NT2/D1 (cell line): ENCODE data around the gene ADAMTS20.

Source experiments
- DNase-seq: peaks from one replicate; pipeline ENCODE4 v3.0.0-alpha.2; 2011; ENCODE audit warnings: low read depth, low spot score
- H3K27me3 ChIP-seq: 2 replicates; pipeline ENCODE4 v1.6.0; 2011; ENCODE audit warnings: mild to moderate bottlenecking; ENCODE audit not compliant: insufficient read length, insufficient read depth
- H3K36me3 ChIP-seq: 2 replicates; pipeline ENCODE4 v1.6.1; 2011; ENCODE audit warnings: mild to moderate bottlenecking, low read length, mixed read lengths; ENCODE audit not compliant: insufficient read depth, insufficient read length
- H3K4me1 ChIP-seq: 2 replicates; pipeline ENCODE4 v1.5.1; 2011; ENCODE audit not compliant: insufficient read depth, insufficient read length
- H3K4me3 ChIP-seq: 2 replicates; pipeline ENCODE4 v1.5.1; 2011; ENCODE audit warnings: low read depth; ENCODE audit not compliant: insufficient read length
- H3K9ac ChIP-seq: 2 replicates; pipeline ENCODE4 v1.6.0; 2011; ENCODE audit warnings: low read depth; ENCODE audit not compliant: insufficient read length
- H3K9me3 ChIP-seq: 2 replicates; pipeline ENCODE4 v1.5.1; 2011; ENCODE audit warnings: mild to moderate bottlenecking, low read length; ENCODE audit not compliant: insufficient read depth
- SUZ12 ChIP-seq: IDR thresholded peaks from 2 replicates; pipeline ENCODE4 v1.6.1; 2011; ENCODE audit not compliant: insufficient read length, insufficient read depth; ENCODE audit errors: extremely low read depth
- YY1 ChIP-seq: IDR thresholded peaks from 2 replicates; pipeline ENCODE4 v1.6.1; 2011; ENCODE audit not compliant: insufficient read length, insufficient read depth
- ZNF274 ChIP-seq: IDR thresholded peaks from 2 replicates; pipeline ENCODE4 v1.6.1; 2011; ENCODE audit warnings: mild to moderate bottlenecking, low read depth, low read length

Gene ADAMTS20, protein sequence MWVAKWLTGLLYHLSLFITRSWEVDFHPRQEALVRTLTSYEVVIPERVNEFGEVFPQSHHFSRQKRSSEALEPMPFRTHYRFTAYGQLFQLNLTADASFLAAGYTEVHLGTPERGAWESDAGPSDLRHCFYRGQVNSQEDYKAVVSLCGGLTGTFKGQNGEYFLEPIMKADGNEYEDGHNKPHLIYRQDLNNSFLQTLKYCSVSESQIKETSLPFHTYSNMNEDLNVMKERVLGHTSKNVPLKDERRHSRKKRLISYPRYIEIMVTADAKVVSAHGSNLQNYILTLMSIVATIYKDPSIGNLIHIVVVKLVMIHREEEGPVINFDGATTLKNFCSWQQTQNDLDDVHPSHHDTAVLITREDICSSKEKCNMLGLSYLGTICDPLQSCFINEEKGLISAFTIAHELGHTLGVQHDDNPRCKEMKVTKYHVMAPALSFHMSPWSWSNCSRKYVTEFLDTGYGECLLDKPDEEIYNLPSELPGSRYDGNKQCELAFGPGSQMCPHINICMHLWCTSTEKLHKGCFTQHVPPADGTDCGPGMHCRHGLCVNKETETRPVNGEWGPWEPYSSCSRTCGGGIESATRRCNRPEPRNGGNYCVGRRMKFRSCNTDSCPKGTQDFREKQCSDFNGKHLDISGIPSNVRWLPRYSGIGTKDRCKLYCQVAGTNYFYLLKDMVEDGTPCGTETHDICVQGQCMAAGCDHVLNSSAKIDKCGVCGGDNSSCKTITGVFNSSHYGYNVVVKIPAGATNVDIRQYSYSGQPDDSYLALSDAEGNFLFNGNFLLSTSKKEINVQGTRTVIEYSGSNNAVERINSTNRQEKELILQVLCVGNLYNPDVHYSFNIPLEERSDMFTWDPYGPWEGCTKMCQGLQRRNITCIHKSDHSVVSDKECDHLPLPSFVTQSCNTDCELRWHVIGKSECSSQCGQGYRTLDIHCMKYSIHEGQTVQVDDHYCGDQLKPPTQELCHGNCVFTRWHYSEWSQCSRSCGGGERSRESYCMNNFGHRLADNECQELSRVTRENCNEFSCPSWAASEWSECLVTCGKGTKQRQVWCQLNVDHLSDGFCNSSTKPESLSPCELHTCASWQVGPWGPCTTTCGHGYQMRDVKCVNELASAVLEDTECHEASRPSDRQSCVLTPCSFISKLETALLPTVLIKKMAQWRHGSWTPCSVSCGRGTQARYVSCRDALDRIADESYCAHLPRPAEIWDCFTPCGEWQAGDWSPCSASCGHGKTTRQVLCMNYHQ (N-terminal part only)

DNA sequence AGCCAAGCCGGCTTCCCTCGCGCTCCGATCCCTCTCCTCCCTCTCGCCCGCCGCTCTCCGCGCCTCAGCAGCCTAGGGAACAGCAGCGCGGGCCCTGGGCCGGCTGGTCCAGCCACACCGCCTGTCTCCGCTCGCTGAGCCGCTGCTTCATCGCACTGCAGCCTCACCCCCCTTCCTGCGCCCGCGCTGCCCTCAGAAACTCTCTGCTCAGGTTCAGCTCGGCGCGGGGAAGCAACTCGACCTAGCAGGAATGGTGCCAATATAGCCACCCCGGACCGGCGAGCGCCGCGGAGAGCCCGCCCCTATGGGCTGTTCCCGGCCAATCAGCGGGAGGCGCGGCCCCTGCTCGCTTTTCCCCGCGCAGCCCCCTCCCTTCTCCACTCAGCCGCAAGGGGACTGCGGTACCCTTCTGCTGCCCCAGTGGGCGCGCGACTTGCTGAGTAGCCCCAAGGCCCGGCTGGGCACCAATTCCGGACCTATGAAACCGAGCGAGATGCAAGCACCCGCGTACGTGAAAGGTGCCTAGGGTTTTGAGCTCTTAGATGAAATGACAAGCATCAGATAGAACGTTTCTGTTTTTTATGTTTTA is at the start of gene ADAMTS20:
Gene ADAMTS20 (minus strand): TSS at position 233 of the 589 bp plus-strand sequence. CDS start 282 bp downstream, outside the sequence.
- H3K4me1 ChIP-seq, result no peaks in the 10 kb centered on the region
- H3K9me3 ChIP-seq, result peaks cover 16% of the 10 kb centered on the region
- H3K9ac ChIP-seq, result peak within 1 kb of the TSS; percentile 85
- peak; percentile 78 for DNase-seq
- no peak for TF ChIP-seq SUZ12
- H3K36me3 ChIP-seq, result no peaks in the 10 kb centered on the region
- H3K4me3 ChIP-seq, result peak within 1 kb of the TSS; percentile 85
- H3K27me3 ChIP-seq, result peaks cover 36% of the 10 kb centered on the region

DNA sequence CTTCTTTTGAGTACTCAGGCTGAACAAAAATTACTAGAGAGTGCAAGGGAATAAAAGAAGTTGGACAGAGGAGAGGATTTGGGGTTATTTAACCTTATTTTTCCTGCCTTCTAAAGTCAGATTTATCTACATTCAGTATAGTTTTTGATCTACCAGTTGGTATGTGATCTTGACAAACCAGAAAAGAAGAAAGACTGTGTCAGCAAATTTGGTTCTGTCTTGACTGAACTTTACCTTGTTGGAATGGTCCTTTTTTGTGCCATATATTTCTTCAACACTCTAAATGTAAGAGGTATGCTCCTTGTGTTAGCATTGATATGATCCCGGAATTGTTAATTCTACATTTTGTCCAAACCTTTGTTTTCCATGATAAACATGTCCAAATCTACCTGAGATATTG is 47.7 kb upstream of the ADAMTS20 start:
- Histone ChIP-seq H3K36me3 (no peaks in the 10 kb centered on the region), H3K9ac (no peak overlapping the region), H3K4me1 (no peaks in the 10 kb centered on the region), H3K9me3 (no peaks in the 10 kb centered on the region), H3K27me3 (no peaks in the 10 kb centered on the region), H3K4me3 (no peak overlapping the region)
- TF ChIP-seq ZNF274 (no peak), SUZ12 (no peak), YY1 (no peak)
- no peak for DNase-seq

DNA sequence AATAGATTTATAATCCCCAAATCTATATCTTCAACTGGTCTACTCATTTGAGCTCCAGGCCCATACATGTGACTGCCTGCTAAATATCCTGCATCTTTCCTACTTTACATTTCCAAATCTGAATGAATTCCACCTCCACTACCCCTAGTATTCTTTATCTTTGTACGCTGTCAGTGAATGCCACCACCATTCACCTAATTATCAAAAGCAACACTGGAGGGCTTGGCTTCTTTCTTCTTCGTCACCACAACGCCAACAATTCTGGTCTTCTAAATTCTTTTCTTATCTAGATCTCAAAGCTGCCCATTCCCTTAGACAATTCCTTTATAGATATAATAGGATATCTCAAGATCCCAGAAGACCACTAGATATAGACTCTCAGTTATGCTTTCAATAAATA is 47.1 kb upstream of the ADAMTS20 start:
- TF ChIP-seq SUZ12 (no peak), YY1 (no peak), ZNF274 (no peak)
- no peaks in the 10 kb centered on the region for H3K4me1 ChIP-seq
- no peaks in the 10 kb centered on the region for H3K27me3 ChIP-seq
- no peaks in the 10 kb centered on the region for H3K36me3 ChIP-seq
- H3K4me3 ChIP-seq, result no peak overlapping the region
- H3K9me3 ChIP-seq, result no peaks in the 10 kb centered on the region
- no peak for DNase-seq
- H3K9ac ChIP-seq, result no peak overlapping the region

DNA sequence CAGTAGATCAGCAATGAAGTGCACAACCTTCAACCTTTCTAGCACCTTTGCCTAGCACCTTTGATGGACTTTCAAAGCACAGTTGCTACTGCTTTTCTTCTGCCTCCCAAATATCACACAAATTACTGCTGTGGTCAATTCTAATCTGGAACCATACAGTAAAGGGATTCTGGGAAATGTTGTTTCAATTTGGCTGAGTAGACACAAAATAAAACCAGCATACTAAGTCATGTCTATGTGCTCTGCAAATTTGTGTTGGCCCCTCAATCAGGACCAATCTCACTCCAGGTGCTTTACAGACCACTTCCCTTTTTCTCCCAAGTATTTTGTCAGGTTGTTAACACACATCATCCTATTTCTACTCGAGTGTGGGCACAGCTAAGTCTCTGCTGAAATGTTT is 38.3 kb upstream of the ADAMTS20 start:
- Histone ChIP-seq H3K4me1 (no peaks in the 10 kb centered on the region), H3K36me3 (no peaks in the 10 kb centered on the region), H3K27me3 (no peaks in the 10 kb centered on the region), H3K9me3 (no peaks in the 10 kb centered on the region), H3K4me3 (no peak overlapping the region), H3K9ac (no peak overlapping the region)
- no peak for DNase-seq
- TF ChIP-seq YY1, result no peak
- TF ChIP-seq ZNF274, result no peak
- TF ChIP-seq SUZ12, result no peak

DNA sequence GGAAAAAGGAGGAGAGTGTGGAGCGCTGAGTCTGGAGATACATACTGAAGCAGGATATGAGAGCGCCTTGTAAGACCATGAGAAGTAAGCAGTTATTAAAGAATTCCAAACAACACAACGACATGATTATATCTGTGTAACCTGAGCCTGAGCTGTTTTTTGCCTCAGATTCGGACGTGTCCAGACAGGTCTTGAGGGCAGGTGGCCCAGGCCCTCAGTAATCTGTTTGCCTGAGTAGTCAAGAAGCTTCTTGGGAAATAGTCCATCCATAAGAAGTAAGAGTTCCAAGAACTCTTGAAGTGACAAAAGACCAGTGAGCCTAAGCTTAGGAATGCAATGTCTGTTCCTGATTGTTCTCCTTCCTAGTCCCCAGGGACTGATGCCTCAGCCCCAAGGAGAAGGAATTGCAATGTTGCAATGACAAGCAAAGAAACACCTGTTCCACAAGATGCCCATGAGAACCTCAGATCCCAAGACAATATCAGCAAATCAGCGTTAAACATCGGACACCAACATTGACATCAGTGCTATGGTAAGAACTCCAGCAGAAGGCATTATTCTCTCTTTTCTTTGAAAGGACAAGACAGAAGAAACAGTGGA is 34.7 kb upstream of the ADAMTS20 start:
- no peaks in the 10 kb centered on the region for H3K9me3 ChIP-seq
- no peak overlapping the region for H3K4me3 ChIP-seq
- no peaks in the 10 kb centered on the region for H3K36me3 ChIP-seq
- no peak for TF ChIP-seq SUZ12
- TF ChIP-seq YY1, result no peak
- no peak for TF ChIP-seq ZNF274
- H3K4me1 ChIP-seq, result no peaks in the 10 kb centered on the region
- no peaks in the 10 kb centered on the region for H3K27me3 ChIP-seq
- DNase-seq, result no peak
- H3K9ac ChIP-seq, result no peak overlapping the region

DNA sequence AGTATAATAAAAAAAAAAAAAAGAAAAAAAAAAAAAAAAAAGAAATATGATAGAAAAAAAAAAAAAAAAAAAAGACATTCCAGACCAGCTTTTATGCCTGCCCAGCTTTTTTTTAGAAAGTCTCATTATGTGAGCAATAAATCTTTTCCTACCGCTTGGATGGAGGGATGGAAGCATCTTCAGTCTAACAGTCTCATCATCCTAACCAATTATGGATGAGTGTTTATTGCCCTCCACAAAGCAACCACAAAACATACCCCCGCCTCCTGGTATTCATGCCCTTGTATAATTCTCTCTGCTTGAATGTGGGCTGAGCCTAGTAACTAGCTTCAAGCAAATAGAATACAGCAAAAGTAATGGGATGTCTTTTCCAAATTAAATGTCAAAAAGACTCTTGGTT is 33.7 kb upstream of the ADAMTS20 start:
- no peak for DNase-seq
- H3K27me3 ChIP-seq, result no peaks in the 10 kb centered on the region

More for the DNA sequence above, 33.7 kb upstream of the ADAMTS20 start:
- Histone ChIP-seq H3K9ac (no peak overlapping the region), H3K4me3 (no peak overlapping the region), H3K9me3 (no peaks in the 10 kb centered on the region), H3K36me3 (no peaks in the 10 kb centered on the region), H3K4me1 (no peaks in the 10 kb centered on the region)
- TF ChIP-seq SUZ12 (no peak), ZNF274 (no peak), YY1 (no peak)
